Fibroblast of lung (primary cell): ENCODE data around the gene SMARCA4.

ENCODE experiments used
- EZH2 ChIP-seq: IDR thresholded peaks from 2 replicates; pipeline ENCODE4 v1.5.1; 2012; ENCODE audit warnings: low read length, control low read depth, mild to moderate bottlenecking; ENCODE audit errors: missing control alignments
- TF ChIP-seq, protein P1 (sequence below), 2 donors: IDR thresholded peaks in 1 of 2; conservative IDR thresholded peaks in 1 of 2; 1 replicate in 1 of 2; 2 replicates in 1 of 2; pipeline ENCODE4 v1.5.1; 2011 to 2012; ENCODE audit warnings: low read length in 2 of 2, control low read depth in 1 of 2, inconsistent platforms in 1 of 2, low read depth in 1 of 2, mild to moderate bottlenecking in 1 of 2

DNA sequence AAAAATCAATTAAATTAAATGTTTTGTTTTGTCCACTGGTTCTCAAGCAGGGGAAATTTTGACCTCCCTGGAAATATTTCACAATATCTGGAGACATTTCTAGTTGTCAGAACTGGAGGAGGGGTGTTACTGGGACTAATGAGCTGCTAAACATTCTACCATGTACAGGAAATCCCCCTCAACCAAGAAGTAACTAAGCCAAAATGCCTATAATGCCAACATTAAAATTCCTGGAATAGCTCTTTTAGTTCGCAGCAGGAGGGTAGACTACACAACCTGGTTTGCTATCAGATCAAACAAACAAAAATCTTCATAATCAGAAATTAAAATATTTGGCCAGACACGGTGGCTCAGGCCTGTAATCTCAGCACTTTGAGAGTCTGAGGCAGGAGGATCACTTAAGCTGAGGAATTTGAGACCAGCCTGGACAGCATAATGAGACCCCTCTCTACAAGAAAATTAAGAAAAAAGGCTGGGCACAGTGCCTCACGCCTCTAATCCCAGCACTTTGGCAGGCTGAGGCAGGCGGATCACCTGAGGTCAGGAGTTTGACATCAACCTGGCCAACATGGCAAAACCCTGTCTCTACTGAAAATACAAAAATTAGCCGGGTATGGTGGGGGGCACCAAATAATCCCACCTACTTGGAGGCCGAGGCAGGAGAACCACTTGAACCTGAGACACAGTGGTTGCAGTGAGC, 13.7 kb upstream of the SMARCA4 start:
- no peak for TF ChIP-seq EZH2
- TF ChIP-seq, protein P1, sequence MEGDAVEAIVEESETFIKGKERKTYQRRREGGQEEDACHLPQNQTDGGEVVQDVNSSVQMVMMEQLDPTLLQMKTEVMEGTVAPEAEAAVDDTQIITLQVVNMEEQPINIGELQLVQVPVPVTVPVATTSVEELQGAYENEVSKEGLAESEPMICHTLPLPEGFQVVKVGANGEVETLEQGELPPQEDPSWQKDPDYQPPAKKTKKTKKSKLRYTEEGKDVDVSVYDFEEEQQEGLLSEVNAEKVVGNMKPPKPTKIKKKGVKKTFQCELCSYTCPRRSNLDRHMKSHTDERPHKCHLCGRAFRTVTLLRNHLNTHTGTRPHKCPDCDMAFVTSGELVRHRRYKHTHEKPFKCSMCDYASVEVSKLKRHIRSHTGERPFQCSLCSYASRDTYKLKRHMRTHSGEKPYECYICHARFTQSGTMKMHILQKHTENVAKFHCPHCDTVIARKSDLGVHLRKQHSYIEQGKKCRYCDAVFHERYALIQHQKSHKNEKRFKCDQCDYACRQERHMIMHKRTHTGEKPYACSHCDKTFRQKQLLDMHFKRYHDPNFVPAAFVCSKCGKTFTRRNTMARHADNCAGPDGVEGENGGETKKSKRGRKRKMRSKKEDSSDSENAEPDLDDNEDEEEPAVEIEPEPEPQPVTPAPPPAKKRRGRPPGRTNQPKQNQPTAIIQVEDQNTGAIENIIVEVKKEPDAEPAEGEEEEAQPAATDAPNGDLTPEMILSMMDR (conservative IDR thresholded peaks at IDR 0.05 in 1 of 2, IDR thresholded peaks at IDR 0.05 in 1 of 2; ENCODE audit: low read depth in 1 of 2, low read length in 2 of 2) = no peak
